H1 (cell line): ENCODE data around the gene CHD2. TPM values are rescaled to one million over a fixed set of nuclear protein-coding genes. Genes with fewer than 3 reads are reported as not detected.

Source experiments
- CTCF ChIA-PET: fragments of 300-600 bp; sonication (Branson Sonifier 250); formaldehyde crosslinking; loops from one replicate; lab custom pipeline; 2021; ENCODE audit not compliant: partially characterized antibody; lab: Charles Lee
- POLR2A ChIA-PET: fragments of 300-600 bp; sonication (Branson Sonifier 250); formaldehyde crosslinking; loops from one replicate; lab custom pipeline; 2021; ENCODE audit warnings: inconsistent platforms; ENCODE audit not compliant: partially characterized antibody; lab: Charles Lee
- DNase-seq, 2 experiments: peaks; one replicate each; pipeline versions ENCODE4 v3.0.0 to v3.0.0-alpha.2; 2010 to 2022; ENCODE audit warnings: low spot score in 2 of 2, low read depth in 1 of 2, mixed read lengths in 1 of 2
- FAIRE-seq: peaks from 2 replicates; lab custom pipeline; 2011; peaks lifted over from hg19 to GRCh38; lab: Jason Lieb, UNC
- H2AFZ ChIP-seq: 2 replicates; pipeline ENCODE4 v1.8.1; 2012; ENCODE audit warnings: low read length, inconsistent platforms
- H2AK5ac ChIP-seq: 2 replicates; pipeline ENCODE4 v1.6.1; 2013; ENCODE audit warnings: low read depth, low read length
- H2BK120ac ChIP-seq: replicated peaks from 2 replicates; pipeline ENCODE3; 2013; ENCODE audit warnings: low read depth, low read length, inconsistent platforms
- H2BK12ac ChIP-seq: 2 replicates; pipeline ENCODE4 v1.6.1; 2013; ENCODE audit warnings: low read depth, low read length
- H2BK15ac ChIP-seq: 2 replicates; pipeline ENCODE4 v1.6.1; 2013; ENCODE audit warnings: low read length
- H2BK20ac ChIP-seq: 2 replicates; pipeline ENCODE4 v1.6.1; 2013; ENCODE audit warnings: low read length
- H2BK5ac ChIP-seq: 2 replicates; pipeline ENCODE4 v1.6.1; 2013; ENCODE audit warnings: low read depth, low read length
- H3K14ac ChIP-seq: 2 replicates; pipeline ENCODE4 v1.6.1; 2013; ENCODE audit warnings: inconsistent platforms; ENCODE audit not compliant: insufficient read length
- H3K18ac ChIP-seq: 2 replicates; pipeline ENCODE4 v1.6.1; 2013; ENCODE audit warnings: low read length; ENCODE audit errors: extremely low read depth
- H3K23ac ChIP-seq: 2 replicates; pipeline ENCODE4 v1.6.1; 2013; ENCODE audit warnings: inconsistent platforms; ENCODE audit not compliant: insufficient read length
- H3K23me2 ChIP-seq: 2 replicates; pipeline ENCODE4 v1.6.1; 2013; ENCODE audit warnings: low read depth, low read length
- H3K27ac ChIP-seq: 2 replicates; pipeline ENCODE4 v1.6.1; 2011; ENCODE audit warnings: low read depth, low read length, inconsistent platforms
- H3K27me3 ChIP-seq, 4 experiments: replicated peaks in 1 of 4; 1 replicate in 1 of 4; 2 replicates in 3 of 4; pipeline versions ENCODE4 v1.6.1 to v1.8.1; 2011 to 2013; ENCODE audit warnings: low read length in 3 of 4, mild to moderate bottlenecking in 3 of 4, inconsistent platforms in 2 of 4, mixed read lengths in 2 of 4, moderate library complexity in 1 of 4; ENCODE audit not compliant: control insufficient read depth in 3 of 4, insufficient read depth in 3 of 4; ENCODE audit errors: extremely low read depth in 1 of 4
- H3K36me3 ChIP-seq, 4 experiments: 2 replicates each; pipeline versions ENCODE4 v1.6.1 to v1.8.1; 2011 to 2013; ENCODE audit warnings: mild to moderate bottlenecking in 4 of 4, low read length in 3 of 4, moderate library complexity in 2 of 4, control low read depth in 1 of 4, inconsistent platforms in 1 of 4; ENCODE audit not compliant: insufficient read depth in 4 of 4, control insufficient read depth in 2 of 4
- H3K4ac ChIP-seq: replicated peaks from 2 replicates; pipeline ENCODE3; 2013; ENCODE audit warnings: low read length, low read depth, mixed read lengths, inconsistent platforms; ENCODE audit not compliant: insufficient read length
- H3K4me1 ChIP-seq, 4 experiments: replicated peaks in 1 of 4; 1 replicate in 1 of 4; 2 replicates in 3 of 4; pipeline versions ENCODE4 v1.6.1 to v1.8.1; 2011 to 2013; ENCODE audit warnings: low read length in 3 of 4, inconsistent platforms in 2 of 4, mixed read lengths in 1 of 4; ENCODE audit not compliant: insufficient read depth in 4 of 4, control insufficient read depth in 3 of 4
- H3K4me2 ChIP-seq, 2 experiments: 2 replicates each; pipeline versions ENCODE4 v1.6.1 to v1.8.1; 2011 to 2013; ENCODE audit warnings: low read depth in 2 of 2, low read length in 2 of 2, control low read depth in 1 of 2, inconsistent platforms in 1 of 2, mild to moderate bottlenecking in 1 of 2; ENCODE audit not compliant: insufficient read depth in 1 of 2
- H3K4me3 ChIP-seq, 4 experiments: fragments of 200-600, 300-600 bp in 1 of 4; sonication (generic), shearing (Covaris generic), sonication (Bioruptor Twin) in 1 of 4; 2 replicates each; pipeline versions ENCODE4 v1.5.1 to v1.8.1; 2011 to 2016; ENCODE audit warnings: low read length in 4 of 4, low read depth in 3 of 4, control low read depth in 2 of 4, inconsistent platforms in 2 of 4, mild to moderate bottlenecking in 2 of 4, mixed read lengths in 1 of 4, moderate library complexity in 1 of 4; ENCODE audit not compliant: insufficient read depth in 2 of 4; ENCODE audit errors: extremely low read depth in 1 of 4
- H3K56ac ChIP-seq: replicated peaks from 2 replicates; pipeline ENCODE3; 2013; ENCODE audit warnings: low read depth, mild to moderate bottlenecking, mixed read lengths, low read length, inconsistent platforms; ENCODE audit not compliant: insufficient read length
- H3K79me1 ChIP-seq: 2 replicates; pipeline ENCODE4 v1.6.1; 2013; ENCODE audit warnings: low read depth, low read length, control low read depth
- H3K79me2 ChIP-seq, 2 experiments: 2 replicates each; pipeline versions ENCODE4 v1.6.1 to v1.8.1; 2012 to 2013; ENCODE audit warnings: low read length in 2 of 2, mild to moderate bottlenecking in 2 of 2, inconsistent platforms in 1 of 2; ENCODE audit not compliant: insufficient read depth in 2 of 2, control insufficient read depth in 1 of 2
- H3K9ac ChIP-seq, 4 experiments: replicated peaks in 1 of 4; 1 replicate in 1 of 4; 2 replicates in 3 of 4; pipeline versions ENCODE4 v1.6.1 to v1.8.1; 2011 to 2013; ENCODE audit warnings: low read depth in 3 of 4, low read length in 3 of 4, control low read depth in 2 of 4, mild to moderate bottlenecking in 2 of 4, moderate library complexity in 2 of 4, inconsistent platforms in 1 of 4; ENCODE audit errors: extremely low read depth in 1 of 4
- H3K9me3 ChIP-seq, 2 experiments: 2 replicates each; pipeline versions ENCODE4 v1.6.1 to v1.8.1; 2012 to 2013; ENCODE audit warnings: mild to moderate bottlenecking in 2 of 2, moderate library complexity in 2 of 2, control low read depth in 1 of 2, inconsistent platforms in 1 of 2, low read depth in 1 of 2, low read length in 1 of 2, mixed read lengths in 1 of 2; ENCODE audit not compliant: insufficient read depth in 2 of 2
- H4K20me1 ChIP-seq, 2 experiments: replicated peaks in 1 of 2; 2 replicates each; pipeline versions ENCODE3 to v1.8.1; 2011 to 2013; ENCODE audit warnings: inconsistent platforms in 2 of 2, low read length in 2 of 2, mild to moderate bottlenecking in 1 of 2; ENCODE audit not compliant: insufficient read depth in 2 of 2, control insufficient read depth in 1 of 2
- H4K5ac ChIP-seq: 2 replicates; pipeline ENCODE4 v1.6.1; 2013; ENCODE audit warnings: low read length, low read depth, mixed read lengths, inconsistent platforms; ENCODE audit not compliant: insufficient read length
- H4K8ac ChIP-seq: 2 replicates; pipeline ENCODE4 v1.8.0; 2013; ENCODE audit warnings: mild to moderate bottlenecking, moderate library complexity, low read length, inconsistent platforms; ENCODE audit not compliant: insufficient read depth; ENCODE audit errors: extremely low read depth
- H4K91ac ChIP-seq: replicated peaks from 2 replicates; pipeline ENCODE3; 2013; ENCODE audit warnings: low read length, mixed read lengths, inconsistent platforms; ENCODE audit not compliant: insufficient read length
- RAD21 ChIP-seq, 2 experiments: IDR thresholded peaks in 1 of 2; conservative IDR thresholded peaks in 1 of 2; 2 replicates each; pipeline ENCODE4 v1.6.1; 2011; ENCODE audit warnings: low read depth in 2 of 2, low read length in 2 of 2, improper control_type of control experiment in 1 of 2, inconsistent platforms in 1 of 2, mild to moderate bottlenecking in 1 of 2, moderate library complexity in 1 of 2
- YY1 ChIP-seq: IDR thresholded peaks from 2 replicates; pipeline ENCODE4 v1.6.1; 2011; ENCODE audit warnings: low read depth, mild to moderate bottlenecking, low read length
- WGBS, 2 experiments: shearing (Covaris generic) in 1 of 2; methylation state at CpG; one replicate each; pipeline versions ENCODE4 v1.1.6 to v1.1.7; 2013 to 2015; ENCODE audit warnings: low lambda C conversion rate in 2 of 2, mixed read lengths in 2 of 2, inconsistent platforms in 1 of 2, low coverage in 1 of 2, missing lambda C conversion rate in 1 of 2; ENCODE audit not compliant: insufficient replicate concordance in 2 of 2, insufficient coverage in 1 of 2, insufficient read length in 1 of 2; ENCODE audit errors: extremely low coverage in 1 of 2, missing lambda C conversion rate in 1 of 2; 5-methylcytosine and 5-hydroxymethylcytosine counted together
- polyA plus RNA-seq, 7 experiments: library from polyadenylated mRNA; depleted of rRNA in 3 of 7; stranded (reverse) in 5 of 7; unstranded in 2 of 7; fragments of >200 nt in 5 of 7; fragments of 200-250 nt in 2 of 7; gene quantifications; 1 replicate in 5 of 7; 2 replicates in 1 of 7; 4 replicates in 1 of 7; pipeline versions ENCODE4 v1.2.1 to v1.2.3, GENCODE V29; 2011 to 2013; ENCODE audit warnings: missing spikeins in 2 of 7, mixed read lengths in 2 of 7
- total RNA-seq: library from RNA; stranded (reverse); fragmentation: NEBNext Ultra II Directional; extraction: Animal tissue kit (Norgen Biotek cat#: 25700); gene quantifications from 2 replicates; pipeline ENCODE4 v1.2.1, GENCODE V29; 2021
- TF ChIP-seq, protein P1 (sequence below): IDR thresholded peaks from 2 replicates; pipeline ENCODE4 v1.6.1; 2012; ENCODE audit warnings: low read length, inconsistent platforms
- TF ChIP-seq, protein P2 (sequence below), 3 experiments: IDR thresholded peaks; 1 replicate in 2 of 3; 2 replicates in 1 of 3; pipeline versions ENCODE4 v1.5.1 to v1.6.1; 2011; ENCODE audit warnings: low read length in 3 of 3, mild to moderate bottlenecking in 3 of 3, inconsistent platforms in 2 of 3, low read depth in 1 of 3, moderate library complexity in 1 of 3; ENCODE audit not compliant: insufficient read depth in 1 of 3; ENCODE audit errors: control extremely low read depth in 1 of 3

CHD2 gene
- total and polyA plus RNA-seq, 2 of the 8 experiments (the other 6 are each of a cell fraction or from before 2014, with no cell fraction given) = 28.8 to 70.0 TPM

DNA sequence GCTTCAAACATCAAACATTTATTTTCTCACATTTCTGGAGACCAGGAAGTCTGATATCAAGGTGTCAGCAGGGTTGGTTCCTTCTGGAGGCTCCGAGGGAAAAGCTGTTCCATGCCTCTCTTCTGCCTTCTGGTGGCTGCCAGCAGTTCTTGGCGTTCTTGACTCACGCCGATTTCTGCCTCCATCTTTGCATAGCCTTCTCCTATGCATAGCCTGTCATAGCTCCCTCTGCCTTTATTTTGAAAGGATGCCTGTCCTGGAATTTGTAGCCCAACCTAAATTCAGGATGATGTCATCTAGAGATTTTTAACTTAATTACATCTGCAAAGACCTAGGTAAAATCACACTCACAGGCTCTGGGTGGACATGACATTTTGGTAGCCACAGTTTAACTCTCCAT lies 118.5 kb downstream of the CHD2 start:
- no peaks in the 10 kb centered on the region for H3K4me1 ChIP-seq
- H4K91ac ChIP-seq = no peak overlapping the region
- ChIA-PET POLR2A (interaction anchor here (0.6 to 1.2 kb wide), 3 partner anchors 10 to 43 kb away, joined by 3 to 4 read pairs (median 3); no protein-coding TSS in a partner anchor), CTCF (interaction anchor here (0.7 to 5.2 kb wide), 11 partner anchors 10 to 1101 kb away, joined by 3 to 38 read pairs (median 5); no protein-coding TSS in a partner anchor)
- no peak overlapping the region for H3K56ac ChIP-seq
- no peak for FAIRE-seq
- peaks cover 5% of the 10 kb centered on the region; the same call in 1 of the 2 replicates for H3K79me1 ChIP-seq
- peaks cover 63 to 94% (median 82%) of the 10 kb centered on the region in 4 experiments for H3K36me3 ChIP-seq
- H3K27me3 ChIP-seq = no peaks in the 10 kb centered on the region
- peaks cover 0 to 6% of the 10 kb centered on the region in 2 experiments for H4K20me1 ChIP-seq
- no peak overlapping the region for H3K18ac ChIP-seq
- no peak overlapping the region for H3K23ac ChIP-seq
- H3K79me2 ChIP-seq = peaks cover 0 to 5% of the 10 kb centered on the region in 2 experiments; a peak in 1 of 4 replicates
- H2BK12ac ChIP-seq = no peak overlapping the region
- no peak overlapping the region for H2AFZ ChIP-seq
- H3K14ac ChIP-seq = no peak overlapping the region
- H3K4ac ChIP-seq = no peak overlapping the region
- H4K5ac ChIP-seq = no peak overlapping the region
- no peaks in the 10 kb centered on the region for H3K9me3 ChIP-seq
- TF ChIP-seq, protein P1, sequence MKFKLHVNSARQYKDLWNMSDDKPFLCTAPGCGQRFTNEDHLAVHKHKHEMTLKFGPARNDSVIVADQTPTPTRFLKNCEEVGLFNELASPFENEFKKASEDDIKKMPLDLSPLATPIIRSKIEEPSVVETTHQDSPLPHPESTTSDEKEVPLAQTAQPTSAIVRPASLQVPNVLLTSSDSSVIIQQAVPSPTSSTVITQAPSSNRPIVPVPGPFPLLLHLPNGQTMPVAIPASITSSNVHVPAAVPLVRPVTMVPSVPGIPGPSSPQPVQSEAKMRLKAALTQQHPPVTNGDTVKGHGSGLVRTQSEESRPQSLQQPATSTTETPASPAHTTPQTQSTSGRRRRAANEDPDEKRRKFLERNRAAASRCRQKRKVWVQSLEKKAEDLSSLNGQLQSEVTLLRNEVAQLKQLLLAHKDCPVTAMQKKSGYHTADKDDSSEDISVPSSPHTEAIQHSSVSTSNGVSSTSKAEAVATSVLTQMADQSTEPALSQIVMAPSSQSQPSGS = no peak
- TF ChIP-seq, protein P2, sequence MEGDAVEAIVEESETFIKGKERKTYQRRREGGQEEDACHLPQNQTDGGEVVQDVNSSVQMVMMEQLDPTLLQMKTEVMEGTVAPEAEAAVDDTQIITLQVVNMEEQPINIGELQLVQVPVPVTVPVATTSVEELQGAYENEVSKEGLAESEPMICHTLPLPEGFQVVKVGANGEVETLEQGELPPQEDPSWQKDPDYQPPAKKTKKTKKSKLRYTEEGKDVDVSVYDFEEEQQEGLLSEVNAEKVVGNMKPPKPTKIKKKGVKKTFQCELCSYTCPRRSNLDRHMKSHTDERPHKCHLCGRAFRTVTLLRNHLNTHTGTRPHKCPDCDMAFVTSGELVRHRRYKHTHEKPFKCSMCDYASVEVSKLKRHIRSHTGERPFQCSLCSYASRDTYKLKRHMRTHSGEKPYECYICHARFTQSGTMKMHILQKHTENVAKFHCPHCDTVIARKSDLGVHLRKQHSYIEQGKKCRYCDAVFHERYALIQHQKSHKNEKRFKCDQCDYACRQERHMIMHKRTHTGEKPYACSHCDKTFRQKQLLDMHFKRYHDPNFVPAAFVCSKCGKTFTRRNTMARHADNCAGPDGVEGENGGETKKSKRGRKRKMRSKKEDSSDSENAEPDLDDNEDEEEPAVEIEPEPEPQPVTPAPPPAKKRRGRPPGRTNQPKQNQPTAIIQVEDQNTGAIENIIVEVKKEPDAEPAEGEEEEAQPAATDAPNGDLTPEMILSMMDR (IDR thresholded peaks at IDR 0.05; ENCODE audit: control extremely low read depth in 1 of 3, insufficient read depth in 1 of 3, low read depth in 1 of 3, low read length in 3 of 3) = peak; percentile 34 to 63 (median 53); a peak in 3 of 4 replicates
- peak; percentile 44 to 56; a peak in 3 of 4 replicates for TF ChIP-seq RAD21 (IDR thresholded peaks at IDR 0.05 in 1 of 2, conservative IDR thresholded peaks at IDR 0.05 in 1 of 2; ENCODE audit: low read depth in 2 of 2, low read length in 2 of 2)
- 0 out of 2 replicates have a peak, but pooled peaks have one; percentile 50 for TF ChIP-seq YY1
- H2BK5ac ChIP-seq = no peak overlapping the region
- no peak overlapping the region for H2AK5ac ChIP-seq
- H3K23me2 ChIP-seq = no peaks in the 10 kb centered on the region
- 85% methylated on average over 4 of the region's 4 CpGs; no CpG with 5 or more reads in 1 of the 2 experiments for WGBS, 2 experiments
- no peak for DNase-seq
- no peak overlapping the region for H2BK20ac ChIP-seq
- no peak overlapping the region for H3K9ac ChIP-seq
- H3K4me2 ChIP-seq = no peak overlapping the region
- no peak overlapping the region for H2BK15ac ChIP-seq
- H2BK120ac ChIP-seq = no peak overlapping the region
- H4K8ac ChIP-seq = no peak overlapping the region
- no peak overlapping the region for H3K27ac ChIP-seq
- H3K4me3 ChIP-seq = no peak overlapping the region
